ENCODE data around the gene RHEBL1.

- no peak for TF ChIP-seq POLR2A (IDR thresholded peaks at IDR 0.05)
- no peak for TF ChIP-seq CTCF (IDR thresholded peaks at IDR 0.05)
- no peak for TF ChIP-seq POLR2AphosphoS5 (IDR thresholded peaks at IDR 0.05)
Measured at GRCh38 chr12:49032276-49032675, 37.5 kb downstream of the RHEBL1 start.

All from prostate gland (tissue), 2 donors.